T-cell (primary cell): Measurements from ENCODE around the gene FOXL1. TPM values are rescaled to one million over a fixed set of nuclear protein-coding genes. Genes with fewer than 3 reads are reported as not detected.

Experiments
- ATAC-seq, 4 experiments: fragments of 200-7000 bp in 3 of 4; fragments of 150-1000 bp in 1 of 4; cut with Tn5 transposase; replicated peaks in 1 of 4; 1 replicate in 3 of 4; 2 replicates in 1 of 4; pipeline ENCODE4 v1.10.0; 2021; ENCODE audit warnings: moderate library complexity in 3 of 4, mild to moderate bottlenecking in 2 of 4, moderate number of reproducible peaks in 1 of 4
- CTCF ChIA-PET, 2 donors: fragments of 300-600 bp; sonication (Branson Sonifier 250); formaldehyde crosslinking; loops; one replicate each; lab custom pipeline; 2022; ENCODE audit warnings: antibody characterized with exemption in 2 of 2; lab: Charles Lee
- POLR2A ChIA-PET, 2 donors: fragments of 300-600 bp; sonication (Branson Sonifier 250); formaldehyde crosslinking; loops; one replicate each; lab custom pipeline; 2022; ENCODE audit warnings: antibody characterized with exemption in 2 of 2; lab: Charles Lee
- DNase-seq, 35 experiments: peaks; one replicate each; pipeline versions ENCODE4 v3.0.0 to v3.0.0-alpha.2; 2013 to 2023
- H3K27ac ChIP-seq: one replicate; pipeline ENCODE4 v1.5.1; 2013; ENCODE audit warnings: low read length
- H3K27me3 ChIP-seq, 2 experiments: replicated peaks in 1 of 2; 1 replicate in 1 of 2; 2 replicates in 1 of 2; pipeline versions ENCODE4 v1.6.1 to v1.7.0; 2013; ENCODE audit warnings: low read length in 1 of 2, mixed read lengths in 1 of 2; ENCODE audit not compliant: control insufficient read depth in 2 of 2, insufficient read depth in 2 of 2; ENCODE audit errors: extremely low read depth in 1 of 2
- H3K36me3 ChIP-seq, 2 donors: 1 replicate in 1 of 2; 2 replicates in 1 of 2; pipeline versions ENCODE4 v1.6.1 to v1.7.0; 2013; ENCODE audit warnings: low read length in 1 of 2; ENCODE audit not compliant: control insufficient read depth in 2 of 2, insufficient read depth in 1 of 2; ENCODE audit errors: extremely low read depth in 1 of 2
- H3K4me1 ChIP-seq, 2 experiments: 1 replicate in 1 of 2; 2 replicates in 1 of 2; pipeline versions ENCODE4 v1.6.1 to v1.7.0; 2013; ENCODE audit warnings: low read length in 2 of 2, mixed read lengths in 1 of 2; ENCODE audit not compliant: insufficient read depth in 2 of 2, control insufficient read depth in 1 of 2; ENCODE audit errors: extremely low read depth in 1 of 2
- H3K4me3 ChIP-seq, 2 donors: 1 replicate in 1 of 2; 2 replicates in 1 of 2; pipeline versions ENCODE4 v1.5.1 to v1.7.0; 2013; ENCODE audit warnings: mild to moderate bottlenecking in 2 of 2, low read length in 1 of 2, moderate library complexity in 1 of 2; ENCODE audit not compliant: control insufficient read depth in 1 of 2; ENCODE audit errors: extremely low read depth in 1 of 2
- H3K9me3 ChIP-seq: 2 replicates; pipeline ENCODE4 v1.7.0; 2013
- H3K27ac Mint-ChIP-seq, 2 donors: one replicate each; pipeline ENCODE4 v1.8.0; 2020 to 2021; ENCODE audit warnings: mild to moderate bottlenecking in 2 of 2, mixed read lengths in 2 of 2
- H3K27me3 Mint-ChIP-seq, 2 donors: one replicate each; pipeline ENCODE4 v1.8.0; 2021 to 2022; ENCODE audit warnings: mixed read lengths in 2 of 2
- H3K36me3 Mint-ChIP-seq: one replicate; pipeline ENCODE4 v1.8.0; 2021; ENCODE audit warnings: mixed read lengths
- H3K4me1 Mint-ChIP-seq, 3 donors: one replicate each; pipeline ENCODE4 v1.8.0; 2020 to 2022; ENCODE audit warnings: mixed read lengths in 3 of 3, mild to moderate bottlenecking in 1 of 3
- H3K4me3 Mint-ChIP-seq, 3 donors: one replicate each; pipeline ENCODE4 v1.8.0; 2020 to 2022; ENCODE audit warnings: mild to moderate bottlenecking in 3 of 3, mixed read lengths in 3 of 3, moderate library complexity in 3 of 3
- H3K9me3 Mint-ChIP-seq, 3 donors: one replicate each; pipeline ENCODE4 v1.8.0; 2020 to 2022; ENCODE audit warnings: mixed read lengths in 3 of 3
- WGBS: methylation state at CpG from one replicate; pipeline ENCODE4 v1.1.5; 2013; ENCODE audit warnings: missing lambda C conversion rate; ENCODE audit not compliant: insufficient coverage; 5-methylcytosine and 5-hydroxymethylcytosine counted together
- total RNA-seq, 35 experiments: library from RNA in 6 of 35; stranded (reverse) in 6 of 35; fragments of 120-200 nt in 1 of 35; gene quantifications; one replicate each; pipeline versions ENCODE4 v1.2.1 to v1.2.4 and lab custom pipeline; 2013 to 2026

Gene FOXL1
- total RNA-seq, 5 donors from 2014 or later (not counting 1 experiment from before 2014, with no cell fraction given) = not detected

GRCh38 chr16:86616906-86617305, 38.6 kb downstream of the FOXL1 start:
- no peak overlapping the region for H3K4me3 ChIP-seq
- H3K36me3 ChIP-seq = no peaks in the 10 kb centered on the region
- no peak overlapping the region for H3K27ac ChIP-seq
- DNase-seq = no peak
- WGBS = no CpG with 5 or more reads among the region's 5 CpGs
- H3K9me3 Mint-ChIP-seq = no peaks in the 10 kb centered on the region
- H3K27me3 Mint-ChIP-seq = peaks cover 5 to 8% of the 10 kb centered on the region in 2 donors
- ChIA-PET CTCF (no interaction called here), POLR2A (no interaction called here)
- peaks cover 0 to 19% of the 10 kb centered on the region in 2 experiments for H3K27me3 ChIP-seq
- H3K36me3 Mint-ChIP-seq = no peaks in the 10 kb centered on the region
- H3K27ac Mint-ChIP-seq = no peak overlapping the region
- H3K4me1 Mint-ChIP-seq = no peaks in the 10 kb centered on the region
- ATAC-seq = no peak
- no peaks in the 10 kb centered on the region for H3K4me1 ChIP-seq
- H3K9me3 ChIP-seq = no peaks in the 10 kb centered on the region
- H3K4me3 Mint-ChIP-seq = no peak overlapping the region

GRCh38 chr16:86618431-86619238, 40.3 kb downstream of the FOXL1 start:
- no peak overlapping the region for H3K4me3 ChIP-seq
- ATAC-seq (no peak), DNase-seq (no peak)
- H3K27me3 ChIP-seq = peaks cover 0 to 27% of the 10 kb centered on the region in 2 experiments
- CTCF ChIA-PET = interaction anchor here in 1 of 2 donors (0.6 kb wide), 1 partner anchor 104 kb away, joined by 3 read pairs; no protein-coding TSS in a partner anchor
- H3K4me1 Mint-ChIP-seq = no peaks in the 10 kb centered on the region
- no peaks in the 10 kb centered on the region for H3K36me3 ChIP-seq
- H3K4me3 Mint-ChIP-seq = no peak overlapping the region
- no peaks in the 10 kb centered on the region for H3K4me1 ChIP-seq
- H3K9me3 ChIP-seq = no peaks in the 10 kb centered on the region
- peaks cover 14 to 17% of the 10 kb centered on the region in 2 donors for H3K27me3 Mint-ChIP-seq
- H3K36me3 Mint-ChIP-seq = no peaks in the 10 kb centered on the region
- H3K27ac ChIP-seq = no peak overlapping the region
- WGBS = 86% methylated on average over 14 of the region's 16 CpGs
- no peak overlapping the region for H3K27ac Mint-ChIP-seq
- no peaks in the 10 kb centered on the region for H3K9me3 Mint-ChIP-seq
- POLR2A ChIA-PET = no interaction called here

GRCh38 chr16:86619239-86619794, 41.0 kb downstream of the FOXL1 start:
- Histone ChIP-seq H3K4me1 (no peaks in the 10 kb centered on the region), H3K36me3 (no peaks in the 10 kb centered on the region), H3K27ac (no peak overlapping the region), H3K4me3 (no peak overlapping the region), H3K27me3 (peaks cover 0 to 27% of the 10 kb centered on the region in 2 experiments), H3K9me3 (no peaks in the 10 kb centered on the region)
- ATAC-seq (no peak), DNase-seq (no peak)
- ChIA-PET CTCF (interaction anchor here in 1 of 2 donors (0.6 kb wide), 1 partner anchor 104 kb away, joined by 3 read pairs; no protein-coding TSS in a partner anchor), POLR2A (no interaction called here)
- Mint-ChIP-seq H3K4me1 (no peaks in the 10 kb centered on the region), H3K4me3 (no peak overlapping the region), H3K27me3 (peaks cover 13 to 17% of the 10 kb centered on the region in 2 donors), H3K36me3 (no peaks in the 10 kb centered on the region), H3K9me3 (no peaks in the 10 kb centered on the region), H3K27ac (no peak overlapping the region)
- WGBS = 87% methylated on average over 16 of the region's 23 CpGs

GRCh38 chr16:86620184-86620583, 41.8 kb downstream of the FOXL1 start:
- Mint-ChIP-seq H3K9me3 (no peaks in the 10 kb centered on the region), H3K4me1 (no peaks in the 10 kb centered on the region), H3K27me3 (peaks cover 13 to 17% of the 10 kb centered on the region in 2 donors), H3K27ac (no peak overlapping the region), H3K36me3 (no peaks in the 10 kb centered on the region), H3K4me3 (no peak overlapping the region)
- no peak for DNase-seq
- ChIA-PET CTCF (no interaction called here), POLR2A (no interaction called here)
- no peak overlapping the region for H3K27ac ChIP-seq
- ATAC-seq = no peak
- 29% methylated on average over 1 of the region's 1 CpG for WGBS
- no peaks in the 10 kb centered on the region for H3K4me1 ChIP-seq
- no peaks in the 10 kb centered on the region for H3K36me3 ChIP-seq
- H3K9me3 ChIP-seq = no peaks in the 10 kb centered on the region
- peaks cover 0 to 30% of the 10 kb centered on the region in 2 experiments for H3K27me3 ChIP-seq
- H3K4me3 ChIP-seq = no peak overlapping the region

- ATAC-seq (no peak), DNase-seq (no peak)
- Histone ChIP-seq H3K4me1 (no peaks in the 10 kb centered on the region), H3K27ac (no peak overlapping the region), H3K27me3 (peaks cover 0 to 35% of the 10 kb centered on the region in 2 experiments), H3K36me3 (no peaks in the 10 kb centered on the region), H3K9me3 (no peaks in the 10 kb centered on the region), H3K4me3 (no peak overlapping the region)
- Mint-ChIP-seq H3K9me3 (no peaks in the 10 kb centered on the region), H3K27ac (no peak overlapping the region), H3K36me3 (no peaks in the 10 kb centered on the region), H3K4me3 (no peak overlapping the region), H3K27me3 (peaks cover 15 to 18% of the 10 kb centered on the region in 2 donors), H3K4me1 (no peaks in the 10 kb centered on the region)
- ChIA-PET CTCF (no interaction called here), POLR2A (no interaction called here)
- 93% methylated on average over 8 of the region's 10 CpGs for WGBS
These were observed 43.6 kb downstream of the FOXL1 start for GRCh38 chr16:86621966-86622365.

- no peak overlapping the region for H3K27ac Mint-ChIP-seq
- H3K4me3 ChIP-seq = no peak overlapping the region
- no peak for DNase-seq
- H3K9me3 ChIP-seq = no peaks in the 10 kb centered on the region
- no peaks in the 10 kb centered on the region for H3K4me1 Mint-ChIP-seq
- H3K36me3 Mint-ChIP-seq = no peaks in the 10 kb centered on the region
- POLR2A ChIA-PET = no interaction called here
- peaks cover 0 to 37% of the 10 kb centered on the region in 2 experiments for H3K27me3 ChIP-seq
- CTCF ChIA-PET = no interaction called here
- no peaks in the 10 kb centered on the region for H3K9me3 Mint-ChIP-seq
- H3K27ac ChIP-seq = no peak overlapping the region
- no peak overlapping the region for H3K4me3 Mint-ChIP-seq
- no peaks in the 10 kb centered on the region for H3K4me1 ChIP-seq
- H3K27me3 Mint-ChIP-seq = peaks cover 15 to 20% of the 10 kb centered on the region in 2 donors
- no peaks in the 10 kb centered on the region for H3K36me3 ChIP-seq
- no peak for ATAC-seq
- WGBS = 86% methylated on average over 12 of the region's 16 CpGs
These were observed 44.6 kb downstream of the FOXL1 start for GRCh38 chr16:86622700-86623615.
